PC-3 (cell line): ENCODE results near the gene ETHE1. TPM values are rescaled to one million over a fixed set of nuclear protein-coding genes. Genes with fewer than 3 reads are reported as not detected.
A peak's percentile ranks its signal among the peaks of the same experiment; 100 is the strongest.

Experiments
- ATAC-seq: fragments of 200-7000 bp; cut with Tn5 transposase; 2 replicates; pipeline ENCODE4 v1.9.1; 2020; ENCODE audit warnings: mild to moderate bottlenecking, moderate library complexity
- BruUV-seq: library from RNA; stranded (reverse); fragments of 400-500 nt; replicated peaks from 2 replicates; lab custom pipeline; 2021; lab: Mats Ljungman, UMichigan
- CTCF ChIA-PET: fragments of 300-600 bp; sonication (Branson Sonifier 250); formaldehyde crosslinking; loops from one replicate; lab custom pipeline; 2022; ENCODE audit warnings: antibody characterized with exemption; lab: Charles Lee
- POLR2A ChIA-PET: fragments of 300-600 bp; sonication (Branson Sonifier 250); formaldehyde crosslinking; loops from one replicate; lab custom pipeline; 2022; ENCODE audit warnings: antibody characterized with exemption; ENCODE audit not compliant: unreplicated experiment; lab: Charles Lee
- DNase-seq: peaks from one replicate; pipeline ENCODE4 v3.0.0-alpha.2; 2015
- H2AFZ ChIP-seq: fragments of 300-600 bp; sonication (generic); 2 replicates; pipeline ENCODE4 v1.6.0; 2016; ENCODE audit warnings: antibody characterized with exemption, low read length
- H3F3A ChIP-seq: fragments of 300-600 bp; sonication (generic); one replicate; pipeline ENCODE4 v1.6.0; 2017; ENCODE audit warnings: antibody characterized with exemption, low read length, control low read depth, mild to moderate bottlenecking; ENCODE audit not compliant: unreplicated experiment
- H3K27ac ChIP-seq: fragments of 300-600 bp; sonication (generic); 2 replicates; pipeline ENCODE4 v1.5.1; 2016; ENCODE audit warnings: mild to moderate bottlenecking, low read length
- H3K27me3 ChIP-seq: fragments of 300-600 bp; sonication (generic); 2 replicates; pipeline ENCODE4 v1.6.1; 2016; ENCODE audit warnings: low read length, mixed read lengths
- H3K36me3 ChIP-seq: fragments of 300-600 bp; sonication (generic); 2 replicates; pipeline ENCODE4 v1.6.1; 2016; ENCODE audit warnings: low read depth, mixed run types, low read length, mixed read lengths
- H3K4me1 ChIP-seq: fragments of 300-600 bp; sonication (generic); 2 replicates; pipeline ENCODE4 v1.5.1; 2016; ENCODE audit warnings: low read length; ENCODE audit not compliant: insufficient read depth
- H3K4me2 ChIP-seq: fragments of 300-600 bp; sonication (generic); 2 replicates; pipeline ENCODE4 v1.6.0; 2016; ENCODE audit warnings: low read length
- H3K4me3 ChIP-seq: fragments of 300-600 bp; sonication (generic); 2 replicates; pipeline ENCODE4 v1.5.1; 2016; ENCODE audit warnings: mild to moderate bottlenecking, low read length, mixed read lengths
- H3K79me2 ChIP-seq: fragments of 300-600 bp; sonication (generic); 2 replicates; pipeline ENCODE4 v1.6.1; 2017; ENCODE audit warnings: low read length, mixed read lengths
- H3K9ac ChIP-seq: fragments of 300-600 bp; sonication (generic); 2 replicates; pipeline ENCODE4 v1.6.0; 2016; ENCODE audit warnings: mild to moderate bottlenecking, low read length
- H3K9me2 ChIP-seq: fragments of 300-600 bp; sonication (generic); replicated peaks from 2 replicates; pipeline ENCODE4 v1.6.1; 2016; ENCODE audit warnings: mixed run types, low read length, mixed read lengths
- H3K9me3 ChIP-seq: fragments of 300-600 bp; sonication (generic); 2 replicates; pipeline ENCODE4 v1.6.1; 2016; ENCODE audit warnings: low read length, mixed read lengths
- H4K20me1 ChIP-seq: fragments of 300-600 bp; sonication (generic); 2 replicates; pipeline ENCODE4 v1.6.1; 2016; ENCODE audit warnings: low read length, mixed read lengths
- CTCF ChIP-seq: fragments of 300-600 bp; sonication (generic); conservative IDR thresholded peaks from 2 replicates; pipeline ENCODE4 v1.5.1; 2017; ENCODE audit warnings: antibody characterized with exemption, low read depth, mild to moderate bottlenecking, low read length
- EZH2 ChIP-seq: fragments of 300-600 bp; sonication (generic); IDR thresholded peaks from one replicate; pipeline ENCODE4 v1.6.1; 2017; ENCODE audit warnings: antibody characterized with exemption, mild to moderate bottlenecking, low read length; ENCODE audit not compliant: unreplicated experiment
- EZH2phosphoT487 ChIP-seq: fragments of 300-600 bp; sonication (generic); IDR thresholded peaks from 2 replicates; pipeline ENCODE4 v1.6.1; 2018; ENCODE audit warnings: mild to moderate bottlenecking, antibody characterized with exemption, low read length, borderline replicate concordance
- intact Hi-C: fragments of 100-400 bp; cut with micrococcal nuclease; formaldehyde crosslinking; loops from 2 replicates; pipeline ENCODE4 v1.9.0; 2023
- total RNA-seq: library from RNA; depleted of rRNA; stranded (reverse); fragments of >200 nt; gene quantifications from 2 replicates; pipeline ENCODE4 v1.2.3, GENCODE V29; 2014

ETHE1 gene
- total RNA-seq, 1 experiment from 2014 or later: 34.2 TPM

- no TSS peak for BruUV-seq
Measured at GRCh38 chr19:43572171-43572588, 45.2 kb upstream of the ETHE1 start.

GRCh38 chr19:43570174-43570791 is 43.3 kb upstream of the ETHE1 start:
- ATAC-seq: peak; percentile 53
- H4K20me1 ChIP-seq: no peaks in the 10 kb centered on the region
- H3F3A ChIP-seq: no peaks in the 10 kb centered on the region
- H3K9me2 ChIP-seq: no peaks in the 10 kb centered on the region
- H3K4me1 ChIP-seq: peaks cover 5% of the 10 kb centered on the region; the same call in 1 of the 2 replicates
- H3K9me3 ChIP-seq: no peaks in the 10 kb centered on the region
- POLR2A ChIA-PET: no interaction called here
- TF ChIP-seq EZH2phosphoT487 (no peak), CTCF (no peak), EZH2 (no peak)
- no peak overlapping the region for H3K9ac ChIP-seq
- no peak overlapping the region for H3K4me3 ChIP-seq
- intact Hi-C loops: no loop called here
- peak; percentile 63 for DNase-seq
- BruUV-seq: no TSS peak
- no peak overlapping the region for H3K27ac ChIP-seq
- no peak overlapping the region for H3K4me2 ChIP-seq
- H3K36me3 ChIP-seq: no peaks in the 10 kb centered on the region
- H2AFZ ChIP-seq: no peak overlapping the region
- no peaks in the 10 kb centered on the region for H3K27me3 ChIP-seq
- CTCF ChIA-PET: no interaction called here
- peaks cover 18% of the 10 kb centered on the region for H3K79me2 ChIP-seq

More at GRCh38 chr19:43572171-43572588, 45.2 kb upstream of the ETHE1 start:
- no peak overlapping the region for H3K4me3 ChIP-seq
- peaks cover 19% of the 10 kb centered on the region for H3K79me2 ChIP-seq
- peaks cover 9% of the 10 kb centered on the region for H3K4me1 ChIP-seq
- no peaks in the 10 kb centered on the region for H4K20me1 ChIP-seq
- no peaks in the 10 kb centered on the region for H3K27me3 ChIP-seq
- no peak overlapping the region for H3K4me2 ChIP-seq
- DNase-seq (no peak), ATAC-seq (no peak)
- H3K9ac ChIP-seq: no peak overlapping the region
- H3K27ac ChIP-seq: no peak overlapping the region
- CTCF ChIA-PET: no interaction called here
- no peaks in the 10 kb centered on the region for H3K9me3 ChIP-seq
- POLR2A ChIA-PET: no interaction called here
- intact Hi-C loops: no loop called here
- H2AFZ ChIP-seq: no peak overlapping the region
- H3F3A ChIP-seq: no peaks in the 10 kb centered on the region
- TF ChIP-seq EZH2phosphoT487: no peak
- no peak for TF ChIP-seq CTCF
- no peak for TF ChIP-seq EZH2
- no peaks in the 10 kb centered on the region for H3K36me3 ChIP-seq
- no peaks in the 10 kb centered on the region for H3K9me2 ChIP-seq

GRCh38 chr19:43569657-43570056 is 42.7 kb upstream of the ETHE1 start:
- intact Hi-C loops: no loop called here
- no peak overlapping the region for H3K4me3 ChIP-seq
- no TSS peak for BruUV-seq
- POLR2A ChIA-PET: no interaction called here
- H2AFZ ChIP-seq: no peak overlapping the region
- CTCF ChIA-PET: no interaction called here
- H3F3A ChIP-seq: no peaks in the 10 kb centered on the region
- H3K9ac ChIP-seq: no peak overlapping the region
- no peaks in the 10 kb centered on the region for H3K9me3 ChIP-seq
- no peak overlapping the region for H3K27ac ChIP-seq
- H4K20me1 ChIP-seq: no peaks in the 10 kb centered on the region
- H3K4me1 ChIP-seq: peaks cover 3% of the 10 kb centered on the region; the same call in 1 of the 2 replicates
- DNase-seq: no peak
- no peaks in the 10 kb centered on the region for H3K36me3 ChIP-seq
- H3K27me3 ChIP-seq: no peaks in the 10 kb centered on the region
- ATAC-seq: no peak
- peaks cover 12% of the 10 kb centered on the region for H3K79me2 ChIP-seq
- H3K4me2 ChIP-seq: no peak overlapping the region
- H3K9me2 ChIP-seq: no peaks in the 10 kb centered on the region
- TF ChIP-seq EZH2phosphoT487 (no peak), CTCF (no peak), EZH2 (no peak)
